HFF-Myc (cell line): ENCODE data around the gene AGAP1.

ENCODE experiments used
- DNase-seq: peaks from one replicate; pipeline ENCODE4 v3.0.0-alpha.2; 2011; ENCODE audit warnings: low read depth; ENCODE audit errors: extremely low read depth
- H3K4me3 ChIP-seq: replicated peaks from 2 replicates; pipeline ENCODE4 v1.5.1; 2011; ENCODE audit warnings: low read depth, mild to moderate bottlenecking, control low read depth, low read length
- TF ChIP-seq, protein P1 (sequence below): IDR thresholded peaks from 2 replicates; pipeline ENCODE4 v1.5.1; 2012; ENCODE audit warnings: mild to moderate bottlenecking, low read depth, low read length, control low read depth; ENCODE audit errors: missing control alignments

AGAP1 gene

DNA sequence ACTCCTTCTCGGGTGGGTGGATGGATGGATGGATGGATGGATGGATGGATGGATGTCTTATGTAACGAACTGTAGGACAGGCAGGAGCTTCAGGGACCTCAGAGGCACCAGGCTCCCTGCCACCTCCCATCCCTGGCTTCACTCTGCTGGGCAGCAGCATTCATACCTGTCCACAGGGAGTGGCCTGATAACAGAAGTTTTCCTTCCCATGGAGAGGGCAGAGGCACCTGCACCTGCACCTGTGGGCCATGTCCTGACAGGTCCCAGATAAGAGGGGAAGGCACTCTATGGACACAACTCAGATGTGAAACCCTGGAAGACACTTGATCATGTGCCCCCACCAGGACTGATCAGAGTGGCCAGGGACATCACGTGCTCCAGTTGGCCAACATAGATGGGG is 532.0 kb downstream of the AGAP1 start:
- DNase-seq: no peak
- TF ChIP-seq, protein P1, sequence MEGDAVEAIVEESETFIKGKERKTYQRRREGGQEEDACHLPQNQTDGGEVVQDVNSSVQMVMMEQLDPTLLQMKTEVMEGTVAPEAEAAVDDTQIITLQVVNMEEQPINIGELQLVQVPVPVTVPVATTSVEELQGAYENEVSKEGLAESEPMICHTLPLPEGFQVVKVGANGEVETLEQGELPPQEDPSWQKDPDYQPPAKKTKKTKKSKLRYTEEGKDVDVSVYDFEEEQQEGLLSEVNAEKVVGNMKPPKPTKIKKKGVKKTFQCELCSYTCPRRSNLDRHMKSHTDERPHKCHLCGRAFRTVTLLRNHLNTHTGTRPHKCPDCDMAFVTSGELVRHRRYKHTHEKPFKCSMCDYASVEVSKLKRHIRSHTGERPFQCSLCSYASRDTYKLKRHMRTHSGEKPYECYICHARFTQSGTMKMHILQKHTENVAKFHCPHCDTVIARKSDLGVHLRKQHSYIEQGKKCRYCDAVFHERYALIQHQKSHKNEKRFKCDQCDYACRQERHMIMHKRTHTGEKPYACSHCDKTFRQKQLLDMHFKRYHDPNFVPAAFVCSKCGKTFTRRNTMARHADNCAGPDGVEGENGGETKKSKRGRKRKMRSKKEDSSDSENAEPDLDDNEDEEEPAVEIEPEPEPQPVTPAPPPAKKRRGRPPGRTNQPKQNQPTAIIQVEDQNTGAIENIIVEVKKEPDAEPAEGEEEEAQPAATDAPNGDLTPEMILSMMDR: no peak
- H3K4me3 ChIP-seq: no peak overlapping the region

DNA sequence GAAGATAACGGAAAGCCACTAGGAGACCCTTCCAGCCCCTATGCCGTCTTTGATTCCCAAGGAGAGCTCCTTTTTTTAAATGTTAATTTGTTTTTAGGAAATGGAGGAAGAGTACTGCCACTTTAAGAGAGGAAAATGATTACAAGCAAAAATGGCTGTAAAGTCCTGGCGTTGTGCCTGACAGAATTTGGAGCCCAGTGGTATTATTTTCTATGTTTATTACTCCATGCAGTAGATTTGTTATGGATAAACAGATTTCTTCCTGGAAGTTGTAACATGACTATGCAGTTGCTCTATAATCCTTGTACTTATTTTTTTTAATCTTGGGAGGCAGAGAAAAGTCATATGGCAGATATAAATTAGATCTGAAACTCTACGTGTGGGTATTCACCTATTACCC is 533.0 kb downstream of the AGAP1 start:
- H3K4me3 ChIP-seq: no peak overlapping the region
- TF ChIP-seq, protein P1: no peak
- DNase-seq: no peak

DNA sequence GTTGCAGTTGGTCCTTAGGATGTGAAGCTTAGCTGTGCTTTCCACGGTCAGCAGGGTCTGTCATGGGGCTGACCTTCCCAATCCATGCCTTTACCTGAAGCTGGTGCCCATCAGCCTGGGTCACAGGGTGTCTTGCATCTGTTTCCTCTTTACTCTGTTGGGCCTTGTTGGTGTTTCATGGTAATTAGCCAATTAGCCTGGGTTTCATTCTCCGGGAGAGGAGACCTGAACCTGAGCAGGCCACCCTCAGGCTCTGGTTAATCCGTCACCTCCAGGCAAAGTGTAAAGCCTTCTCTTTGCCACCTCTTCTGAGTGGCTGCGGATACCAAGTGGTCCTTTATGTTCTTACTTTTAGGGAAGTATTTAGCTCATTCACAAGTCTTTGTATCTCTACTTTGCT is 534.2 kb downstream of the AGAP1 start:
- TF ChIP-seq, protein P1: no peak
- no peak overlapping the region for H3K4me3 ChIP-seq
- no peak for DNase-seq

DNA sequence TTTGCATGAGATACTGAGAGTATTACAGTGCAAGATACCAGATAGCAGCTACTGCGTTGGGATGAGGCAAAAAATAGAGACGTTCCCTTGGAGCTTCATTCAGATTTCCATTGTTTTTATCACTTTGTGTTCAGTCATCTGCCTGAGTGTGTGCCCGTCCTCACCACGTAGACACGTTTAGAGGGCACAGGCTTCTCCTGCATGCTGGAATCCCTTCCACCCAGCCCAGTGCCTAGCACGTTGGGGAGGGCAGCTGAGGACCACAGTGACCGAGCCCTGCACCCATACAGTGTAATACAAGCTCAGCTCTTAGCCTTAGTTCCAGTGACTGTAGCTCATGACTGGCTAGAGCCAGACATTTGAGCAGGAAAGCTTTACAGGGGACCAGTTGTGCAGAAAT is 539.6 kb downstream of the AGAP1 start:
- H3K4me3 ChIP-seq: no peak overlapping the region
- no peak for DNase-seq
- TF ChIP-seq, protein P1: no peak

DNA sequence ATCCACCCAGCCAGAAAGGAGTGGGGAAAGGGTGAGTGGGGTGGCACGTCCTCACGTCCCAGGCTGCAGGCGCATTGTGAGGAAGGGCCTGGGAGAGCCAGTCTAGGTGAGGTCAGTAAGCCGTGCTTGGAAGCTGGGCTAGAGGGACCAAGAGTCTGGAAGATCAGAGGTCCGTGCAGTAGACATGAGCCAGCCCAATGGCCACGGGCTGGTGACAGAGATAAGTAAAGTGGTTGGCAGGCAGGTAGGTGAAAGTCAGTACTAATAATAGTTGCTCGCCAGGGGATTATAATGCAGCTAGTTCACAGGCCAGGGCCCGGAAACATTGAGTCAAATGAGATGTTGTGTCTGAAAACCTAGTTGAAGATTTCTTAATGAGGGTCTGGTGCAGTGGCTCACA is 541.1 kb downstream of the AGAP1 start:
- TF ChIP-seq, protein P1: no peak
- no peak overlapping the region for H3K4me3 ChIP-seq
- no peak for DNase-seq

DNA sequence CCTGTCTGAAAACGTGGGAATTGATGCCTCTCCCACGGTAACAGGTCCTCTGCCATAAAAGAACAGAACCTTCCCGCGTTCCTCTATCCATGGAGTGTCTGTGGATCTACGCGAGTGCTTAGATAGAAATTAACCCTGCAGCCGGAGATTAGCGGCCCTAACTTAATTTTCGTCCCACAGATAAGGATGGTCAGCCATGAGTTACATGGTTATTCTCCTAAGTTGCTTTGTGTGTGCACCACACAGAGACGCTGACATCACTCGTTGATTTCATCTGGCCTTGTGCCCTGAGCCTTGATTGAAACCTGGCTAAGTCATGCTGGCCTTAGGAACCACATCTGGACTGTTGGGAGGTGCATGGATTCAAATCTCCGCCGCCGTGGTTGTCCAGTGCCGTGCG is 542.2 kb downstream of the AGAP1 start:
- no peak overlapping the region for H3K4me3 ChIP-seq
- no peak for DNase-seq
- TF ChIP-seq, protein P1: no peak

DNA sequence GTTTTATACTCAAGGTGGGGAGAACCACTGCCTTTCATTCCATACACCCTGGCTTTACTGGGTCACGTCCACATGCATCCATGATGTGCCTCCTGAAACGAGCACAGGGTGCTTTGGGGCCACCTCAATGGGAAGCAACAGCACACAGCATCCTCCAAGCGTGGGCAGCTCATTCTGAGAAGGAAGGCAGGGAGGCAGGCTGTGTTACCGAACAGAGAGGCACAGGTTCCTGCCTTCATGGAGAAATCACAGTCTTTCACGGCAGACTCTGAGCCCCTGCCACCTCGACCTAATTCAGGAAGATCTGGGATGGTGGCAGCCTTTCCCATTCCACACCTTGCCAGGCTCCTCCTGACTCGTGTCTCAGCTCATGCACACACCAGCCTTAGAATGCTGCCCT is 544.3 kb downstream of the AGAP1 start:
- DNase-seq: no peak
- H3K4me3 ChIP-seq: no peak overlapping the region
- TF ChIP-seq, protein P1: no peak
